ENCODE data around the gene EXOC2.
"Not testable (repeated sequence)": the region's sequence is repeated elsewhere in the genome, so short reads cannot be mapped to it uniquely, and the experiment has no call there.

The EXOC2 gene

GRCh38 chr6:710601-711571 lies 17.9 kb upstream of the EXOC2 start:
- no peak for FAIRE-seq

- FAIRE-seq = no peak
Measured at GRCh38 chr6:709471-710056, 16.6 kb upstream of the EXOC2 start.

GRCh38 chr6:708237-708598 lies 15.3 kb upstream of the EXOC2 start:
- no peak for FAIRE-seq

- no peak for FAIRE-seq
Measured at GRCh38 chr6:707576-708236, 14.8 kb upstream of the EXOC2 start.

- no peak for FAIRE-seq
Measured at GRCh38 chr6:706819-707381, 14.0 kb upstream of the EXOC2 start.

GRCh38 chr6:706146-706545 lies 13.2 kb upstream of the EXOC2 start:
- no peak for FAIRE-seq

GRCh38 chr6:705047-705446 lies 12.1 kb upstream of the EXOC2 start:
- FAIRE-seq = no peak

GRCh38 chr6:704046-704445 lies 11.1 kb upstream of the EXOC2 start:
- FAIRE-seq = no peak

- no peak for FAIRE-seq
Measured at GRCh38 chr6:703552-703951, 10.6 kb upstream of the EXOC2 start.

- FAIRE-seq = no peak
Measured at GRCh38 chr6:701700-702479, 9.0 kb upstream of the EXOC2 start.

- no peak for FAIRE-seq
Measured at GRCh38 chr6:701215-701614, 8.3 kb upstream of the EXOC2 start.

- FAIRE-seq = no peak
Measured at GRCh38 chr6:700490-700889, 7.6 kb upstream of the EXOC2 start.

GRCh38 chr6:699319-699718 lies 6.4 kb upstream of the EXOC2 start:
- no peak for FAIRE-seq

GRCh38 chr6:694431-695126 lies 1.6 kb upstream of the EXOC2 start:
- FAIRE-seq = not testable (repeated sequence)

GRCh38 chr6:693723-694009 lies 727 bp upstream of the EXOC2 start:
- no peak for FAIRE-seq

- no peak for FAIRE-seq
Measured at GRCh38 chr6:692356-692851, 535 bp downstream of the EXOC2 start.

GRCh38 chr6:689223-689622 lies 3.7 kb downstream of the EXOC2 start:
- FAIRE-seq = no peak

GRCh38 chr6:686497-686896 lies 6.4 kb downstream of the EXOC2 start:
- no peak for FAIRE-seq

- FAIRE-seq = no peak
Measured at GRCh38 chr6:684831-685636, 7.9 kb downstream of the EXOC2 start.

GRCh38 chr6:683742-684440 lies 9.0 kb downstream of the EXOC2 start:
- no peak for FAIRE-seq
